Endothelial cell of umbilical vein (primary cell): ENCODE data around the gene BASP1. TPM values are rescaled to one million over a fixed set of nuclear protein-coding genes. Genes with fewer than 3 reads are reported as not detected.

Experiments
- BruUV-seq: library from RNA; stranded (reverse); fragments of 400-500 nt; replicated peaks from 2 replicates; lab custom pipeline; 2021; lab: Mats Ljungman, UMichigan
- CTCF ChIA-PET: fragments of 300-600, 350-600 bp; sonication (Branson Sonifier 250); formaldehyde crosslinking; loops from one replicate; lab custom pipeline; 2021; ENCODE audit warnings: antibody characterized with exemption, inconsistent platforms; lab: Charles Lee
- POLR2A ChIA-PET: fragments of 300-600, 350-600 bp; sonication (Branson Sonifier 250); formaldehyde crosslinking; loops from one replicate; lab custom pipeline; 2021; ENCODE audit warnings: antibody characterized with exemption, inconsistent platforms; lab: Charles Lee
- DNase-seq: peaks from one replicate; pipeline ENCODE4 v3.0.0-alpha.2; 2011; ENCODE audit warnings: low read depth, low spot score
- FAIRE-seq: peaks from 2 replicates; lab custom pipeline; 2011; peaks lifted over from hg19 to GRCh38; lab: Jason Lieb, UNC
- H2AFZ ChIP-seq: 2 replicates; pipeline ENCODE4 v1.6.0; 2012; ENCODE audit warnings: low read depth, low read length, control low read depth, inconsistent platforms
- H3K27ac ChIP-seq: 2 replicates; pipeline ENCODE4 v1.5.1; 2011; ENCODE audit warnings: low read depth, mild to moderate bottlenecking, control low read depth, low read length, moderate library complexity; ENCODE audit not compliant: insufficient read depth
- H3K27me3 ChIP-seq, 2 experiments: 2 replicates each; pipeline versions ENCODE4 v1.6.0 to v1.6.1; 2011; ENCODE audit warnings: low read length in 2 of 2, mixed read lengths in 1 of 2; ENCODE audit not compliant: control insufficient read depth in 2 of 2, insufficient read depth in 2 of 2
- H3K36me3 ChIP-seq, 2 experiments: 2 replicates in 1 of 2; 3 replicates in 1 of 2; pipeline ENCODE4 v1.5.1; 2011; ENCODE audit warnings: low read length in 2 of 2, mild to moderate bottlenecking in 1 of 2, moderate library complexity in 1 of 2; ENCODE audit not compliant: control insufficient read depth in 2 of 2, insufficient read depth in 2 of 2; ENCODE audit errors: extremely low read depth in 1 of 2
- H3K4me1 ChIP-seq: 3 replicates; pipeline ENCODE4 v1.5.1; 2011; ENCODE audit warnings: mild to moderate bottlenecking, low read length; ENCODE audit not compliant: control insufficient read depth, insufficient read depth; ENCODE audit errors: extremely low read depth
- H3K4me2 ChIP-seq: 2 replicates; pipeline ENCODE4 v1.6.1; 2011; ENCODE audit warnings: low read length, control low read depth, mixed read lengths; ENCODE audit not compliant: insufficient read depth
- H3K4me3 ChIP-seq, 3 experiments: fragments of 200-600 bp in 1 of 3; sonication (generic), shearing (Covaris generic) in 1 of 3; replicated peaks in 1 of 3; 2 replicates each; pipeline ENCODE4 v1.5.1; 2011 to 2016; ENCODE audit warnings: control low read depth in 3 of 3, low read length in 3 of 3, mild to moderate bottlenecking in 2 of 3, inconsistent platforms in 1 of 3, low read depth in 1 of 3, moderate library complexity in 1 of 3; ENCODE audit not compliant: insufficient read depth in 1 of 3
- H3K79me2 ChIP-seq: 2 replicates; pipeline ENCODE4 v1.6.0; 2012; ENCODE audit warnings: low read length, inconsistent platforms; ENCODE audit not compliant: control insufficient read depth, insufficient read depth
- H3K9ac ChIP-seq: replicated peaks from 2 replicates; pipeline ENCODE3; 2011; ENCODE audit warnings: low read length, control low read depth; ENCODE audit not compliant: insufficient read depth; ENCODE audit errors: extremely low read depth
- H3K9me1 ChIP-seq: replicated peaks from 3 replicates; pipeline ENCODE4 v1.6.0; 2011; ENCODE audit warnings: mild to moderate bottlenecking, low read length; ENCODE audit not compliant: control insufficient read depth, insufficient read depth; ENCODE audit errors: extremely low read depth
- H3K9me3 ChIP-seq: replicated peaks from 2 replicates; pipeline ENCODE4 v1.5.1; 2012; ENCODE audit warnings: low read length, inconsistent platforms; ENCODE audit not compliant: control insufficient read depth, insufficient read depth
- H4K20me1 ChIP-seq: replicated peaks from 2 replicates; pipeline ENCODE3; 2011; ENCODE audit warnings: mild to moderate bottlenecking, low read length; ENCODE audit not compliant: control insufficient read depth, insufficient read depth; ENCODE audit errors: extremely low read depth
- CTCF ChIP-seq, 2 donors: IDR thresholded peaks; 1 replicate in 1 of 2; 2 replicates in 1 of 2; pipeline ENCODE4 v1.5.1; 2011; ENCODE audit warnings: low read length in 2 of 2, mild to moderate bottlenecking in 2 of 2, moderate library complexity in 2 of 2, control low read depth in 1 of 2, inconsistent platforms in 1 of 2, low read depth in 1 of 2; ENCODE audit not compliant: insufficient read depth in 1 of 2; ENCODE audit errors: extremely low read depth in 1 of 2
- EZH2 ChIP-seq: IDR thresholded peaks from 2 replicates; pipeline ENCODE4 v1.6.1; 2012; ENCODE audit warnings: borderline replicate concordance, low read depth, mild to moderate bottlenecking, moderate library complexity, low read length, inconsistent platforms; ENCODE audit not compliant: severe bottlenecking
- FOS ChIP-seq: IDR thresholded peaks from 2 replicates; pipeline ENCODE4 v1.6.1; 2011; ENCODE audit warnings: mild to moderate bottlenecking, low read length, moderate library complexity, borderline replicate concordance; ENCODE audit not compliant: insufficient read depth
- GATA2 ChIP-seq: IDR thresholded peaks from 2 replicates; pipeline ENCODE4 v1.7.0; 2011; ENCODE audit warnings: low read depth, mild to moderate bottlenecking, moderate library complexity, mixed read lengths, low read length; ENCODE audit not compliant: insufficient read length, insufficient read depth
- JUN ChIP-seq: IDR thresholded peaks from 2 replicates; pipeline ENCODE4 v1.6.1; 2011; ENCODE audit warnings: borderline replicate concordance, low read depth; ENCODE audit not compliant: insufficient read length, insufficient read depth
- MAX ChIP-seq: IDR thresholded peaks from 2 replicates; pipeline ENCODE4 v1.6.1; 2011; ENCODE audit not compliant: insufficient read depth, insufficient read length
- MYC ChIP-seq: IDR thresholded peaks from one replicate; pipeline ENCODE4 v1.6.1; 2011; ENCODE audit warnings: mild to moderate bottlenecking, low read depth, low read length
- POLR2A ChIP-seq: IDR thresholded peaks from 2 replicates; pipeline ENCODE4 v1.6.1; 2012; ENCODE audit warnings: low read depth, mild to moderate bottlenecking, control low read depth, low read length
- POLR2AphosphoS5 ChIP-seq: IDR thresholded peaks from 2 replicates; pipeline ENCODE4 v1.6.1; 2012; ENCODE audit warnings: low read depth, mild to moderate bottlenecking, control low read depth, low read length, moderate library complexity; ENCODE audit not compliant: insufficient read depth
- dilution Hi-C: fragments of 300-500 bp; cut with MboI; formaldehyde crosslinking; loops from one replicate; pipeline ENCODE4 v1.15.0; 2019; ENCODE audit warnings: low sequenced_read_pairs; ENCODE audit not compliant: extremely low pct_ligation_motif_present
- intact Hi-C: fragments of 100-400 bp; cut with micrococcal nuclease; formaldehyde crosslinking; loops from one replicate; pipeline ENCODE4 v1.10.0; 2022
- polyA plus RNA-seq, 4 experiments: library from polyadenylated mRNA; depleted of rRNA in 3 of 4; stranded (reverse) in 3 of 4; unstranded in 1 of 4; fragments of >200 nt; gene quantifications; 2 replicates each; pipeline versions ENCODE4 v1.2.1 to v1.2.3, GENCODE V29; 2011 to 2012; ENCODE audit warnings: missing spikeins in 1 of 4
- total RNA-seq: library from RNA; stranded (reverse); gene quantifications from 2 replicates; pipeline ENCODE4 v1.2.3, GENCODE V29; 2021

BASP1 gene
- total and polyA plus RNA-seq, 2 donors (not counting 3 experiments of a cell fraction or from before 2014, with no cell fraction given): 69.4 to 79.3 TPM

- intact Hi-C loops: no loop called here
- Histone ChIP-seq H3K27me3 (no peaks in the 10 kb centered on the region), H2AFZ (no peak overlapping the region), H3K79me2 (peaks cover 91% of the 10 kb centered on the region), H3K4me3 (no peak overlapping the region), H3K36me3 (no peaks in the 10 kb centered on the region), H3K9me1 (no peaks in the 10 kb centered on the region), H4K20me1 (no peaks in the 10 kb centered on the region), H3K27ac (no peak overlapping the region), H3K4me2 (no peak overlapping the region), H3K9me3 (no peaks in the 10 kb centered on the region), H3K9ac (no peak overlapping the region), H3K4me1 (peaks cover 16% of the 10 kb centered on the region)
- DNase-seq (peak; percentile 21), FAIRE-seq (no peak)
- dilution Hi-C loops: no loop called here
- BruUV-seq: no TSS peak
- POLR2A ChIA-PET: no interaction called here
- CTCF ChIA-PET: interaction anchor here (1.9 kb wide), 1 partner anchor 13 kb away, joined by 7 read pairs; no protein-coding TSS in a partner anchor
- no peak for TF ChIP-seq FOS
- no peak for TF ChIP-seq MAX
- no peak for TF ChIP-seq MYC
- TF ChIP-seq GATA2: no peak
- TF ChIP-seq JUN: no peak
- TF ChIP-seq EZH2: no peak
- no peak for TF ChIP-seq POLR2A
- TF ChIP-seq CTCF (IDR thresholded peaks at IDR 0.05; ENCODE audit: extremely low read depth in 1 of 2, insufficient read depth in 1 of 2, low read depth in 1 of 2, low read length in 2 of 2): no peak
- no peak for TF ChIP-seq POLR2AphosphoS5
These were observed 11.9 kb downstream of the BASP1 start for GRCh38 chr5:17229313-17229712.
